HTERT RPE-1 (cell line): ENCODE results near the gene WBP1L.
"Not testable (repeated sequence)": the region's sequence is repeated elsewhere in the genome, so short reads cannot be mapped to it uniquely, and the experiment has no call there.

Source experiments
- in situ Hi-C: fragments of 300-500 bp; cut with MboI; formaldehyde crosslinking; loops from 4 replicates; pipeline ENCODE4 v1.14.3; 2020; ENCODE audit warnings: low sequenced_read_pairs

Gene WBP1L

DNA sequence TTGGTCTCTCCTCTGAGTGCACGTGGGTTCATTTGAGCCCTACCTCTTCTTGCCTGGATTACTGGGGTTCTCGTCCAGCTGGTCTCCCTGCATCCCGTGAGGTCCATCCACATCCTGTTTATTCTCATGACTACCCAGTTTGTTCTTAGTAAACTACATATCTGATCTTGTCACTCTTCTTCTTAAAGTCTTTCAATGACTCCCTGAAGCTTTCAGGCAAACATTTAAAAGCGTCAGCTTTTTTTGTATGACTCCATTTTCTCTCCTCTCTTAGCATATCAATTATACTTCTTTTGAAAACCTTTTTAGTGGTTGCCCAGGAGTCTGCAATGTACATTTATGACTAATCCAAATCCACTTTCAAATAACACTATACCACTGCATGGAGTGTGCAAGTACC lies 21.8 kb upstream of the WBP1L start:
- in situ Hi-C loops, result no loop called here

DNA sequence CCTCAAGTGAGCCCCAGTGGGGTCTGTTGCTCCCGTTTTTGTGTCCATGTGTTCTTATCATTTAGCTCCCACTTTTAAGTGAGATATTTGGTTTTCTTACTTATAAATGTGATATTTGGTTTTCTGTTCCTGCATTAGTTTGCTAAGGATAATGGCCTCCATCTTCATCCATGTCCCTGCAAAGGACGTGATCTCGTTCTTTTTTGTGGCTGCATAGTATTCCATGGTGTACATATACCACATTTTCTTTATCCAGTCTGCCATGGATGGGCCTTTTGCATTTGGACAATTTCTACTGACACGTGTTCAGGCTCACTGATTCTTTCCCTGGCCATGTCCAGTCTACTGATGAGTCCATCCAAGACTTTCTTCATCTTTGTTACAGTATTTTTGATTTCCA lies 19.8 kb upstream of the WBP1L start:
- in situ Hi-C loops, result no loop called here

DNA sequence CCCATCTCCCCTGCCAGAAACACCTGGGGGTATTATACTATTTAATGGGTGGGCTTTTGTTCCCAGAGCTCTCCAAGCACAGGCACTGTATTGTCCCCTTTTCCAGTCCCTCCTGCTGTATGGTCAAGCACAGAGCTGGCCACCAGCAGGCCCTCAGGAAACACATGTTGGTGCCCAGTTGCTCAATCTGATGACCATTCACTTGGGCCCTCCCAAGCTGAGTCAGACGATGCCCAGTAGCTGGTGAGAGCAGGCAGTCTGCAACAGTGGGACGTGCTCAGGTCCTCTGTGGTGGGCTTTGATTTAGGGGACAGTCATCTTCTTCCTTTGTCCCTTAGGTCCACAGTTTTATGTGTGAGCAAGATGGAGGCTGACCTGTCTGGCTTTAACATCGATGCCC lies 17.5 kb upstream of the WBP1L start:
- in situ Hi-C loops, result no loop called here

DNA sequence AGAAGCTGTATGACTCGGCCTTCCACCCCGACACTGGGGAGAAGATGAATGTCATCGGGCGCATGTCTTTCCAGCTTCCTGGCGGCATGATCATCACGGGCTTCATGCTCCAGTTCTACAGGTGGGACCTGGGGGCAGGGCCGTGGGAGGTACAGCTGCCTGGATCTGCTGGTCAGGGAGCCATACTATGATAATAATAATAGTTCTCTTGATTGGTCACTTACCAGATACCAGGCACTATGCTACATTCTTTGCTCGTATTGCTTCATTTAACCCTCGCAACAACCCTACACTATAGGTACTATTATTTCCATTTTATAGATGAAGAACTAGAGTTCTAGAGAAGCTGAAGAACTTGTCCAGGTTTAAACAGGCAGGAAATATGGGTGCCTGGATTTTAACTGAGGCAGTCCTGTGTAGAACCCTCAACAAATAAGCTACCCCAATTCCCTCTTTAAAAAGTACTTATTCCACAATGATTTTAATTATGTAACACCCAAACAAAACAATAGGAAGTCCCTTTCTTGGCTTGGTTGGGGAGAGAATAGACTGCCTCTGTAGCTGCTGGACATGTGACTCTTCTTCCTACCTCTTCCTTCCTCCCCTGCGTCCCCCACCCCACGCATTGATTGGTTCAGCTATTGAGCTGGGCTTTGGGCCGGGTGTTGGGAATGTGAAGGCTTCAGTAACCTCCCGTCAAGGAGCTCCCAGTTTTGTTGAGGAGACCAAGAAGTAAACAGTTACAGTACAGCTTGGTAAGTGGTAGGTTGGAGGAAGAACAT lies 16.5 kb upstream of the WBP1L start:
- in situ Hi-C loops, result no loop called here

DNA sequence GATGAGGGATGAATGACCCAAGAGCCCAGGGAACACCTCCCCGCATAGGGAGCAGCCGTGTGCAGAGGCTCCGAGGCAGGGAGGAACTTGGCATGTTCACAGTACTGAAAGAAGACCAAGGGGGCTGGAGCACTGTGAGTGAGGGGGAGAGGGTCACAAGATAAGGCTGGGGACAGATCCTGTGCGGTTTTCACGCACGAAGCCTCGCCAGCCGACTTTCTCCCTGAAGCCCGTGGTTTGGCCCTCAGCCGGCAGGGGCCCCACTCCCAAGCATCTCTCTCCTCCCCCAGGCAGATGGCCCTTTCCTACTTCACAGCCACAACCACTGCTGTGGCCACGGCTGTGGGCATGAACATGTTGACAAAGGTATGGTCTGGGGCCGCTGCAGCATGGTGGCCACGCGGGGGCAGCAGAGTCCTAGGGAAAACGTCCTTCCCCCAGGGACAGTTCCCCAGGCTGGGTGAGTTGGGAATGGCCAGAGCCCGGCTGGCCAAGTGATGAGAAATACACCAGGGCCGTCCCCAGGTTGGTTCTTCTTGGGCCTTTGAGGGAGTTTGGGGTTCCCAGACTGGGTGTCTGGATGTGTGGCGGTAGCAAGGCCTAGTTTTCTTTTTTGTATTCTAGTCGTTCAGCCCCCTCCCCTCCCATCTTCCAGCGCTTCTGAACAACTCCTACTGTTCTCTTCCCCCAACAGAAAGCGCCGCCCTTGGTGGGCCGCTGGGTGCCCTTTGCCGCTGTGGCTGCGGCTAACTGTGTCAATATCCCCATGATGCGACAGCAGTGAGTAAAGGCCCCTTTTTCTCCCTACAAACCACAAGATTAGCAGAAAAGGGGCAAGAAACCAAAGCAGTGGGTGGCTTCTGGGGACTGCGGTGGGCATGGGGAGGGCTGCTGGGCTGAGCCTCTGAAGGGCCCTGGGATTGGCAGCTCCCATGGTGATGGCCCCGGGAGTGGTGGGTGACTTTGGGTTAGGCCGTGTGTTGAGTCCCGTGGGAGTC lies 14.4 kb upstream of the WBP1L start:
- in situ Hi-C loops, result no loop called here

DNA sequence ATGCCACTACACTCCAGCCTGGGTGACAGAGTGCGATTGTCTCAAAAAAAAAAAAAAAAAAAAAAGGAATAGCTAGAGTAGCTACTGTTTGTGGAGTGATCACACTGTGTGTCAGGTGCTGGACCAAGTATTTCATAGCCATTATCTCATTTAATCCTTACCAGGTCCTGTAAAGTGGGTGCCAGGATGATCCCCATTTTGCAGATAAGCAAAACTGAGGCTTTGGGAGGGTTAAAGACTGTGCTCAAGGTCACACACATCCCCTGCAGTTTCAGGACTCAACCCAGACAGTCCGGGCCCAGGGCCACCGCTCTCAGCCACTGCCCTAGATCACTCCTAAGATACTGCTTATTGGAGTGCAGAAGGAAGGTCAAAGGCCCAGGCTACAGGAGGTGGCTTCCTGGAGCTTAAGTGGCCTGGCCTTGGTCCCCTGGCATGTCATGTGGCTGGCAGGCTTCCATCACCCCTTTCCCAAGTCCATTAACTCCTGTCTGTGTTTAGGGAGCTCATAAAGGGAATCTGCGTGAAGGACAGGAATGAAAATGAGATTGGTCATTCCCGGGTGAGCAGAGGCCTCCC lies 12.4 kb upstream of the WBP1L start:
- in situ Hi-C loops, result no loop called here

DNA sequence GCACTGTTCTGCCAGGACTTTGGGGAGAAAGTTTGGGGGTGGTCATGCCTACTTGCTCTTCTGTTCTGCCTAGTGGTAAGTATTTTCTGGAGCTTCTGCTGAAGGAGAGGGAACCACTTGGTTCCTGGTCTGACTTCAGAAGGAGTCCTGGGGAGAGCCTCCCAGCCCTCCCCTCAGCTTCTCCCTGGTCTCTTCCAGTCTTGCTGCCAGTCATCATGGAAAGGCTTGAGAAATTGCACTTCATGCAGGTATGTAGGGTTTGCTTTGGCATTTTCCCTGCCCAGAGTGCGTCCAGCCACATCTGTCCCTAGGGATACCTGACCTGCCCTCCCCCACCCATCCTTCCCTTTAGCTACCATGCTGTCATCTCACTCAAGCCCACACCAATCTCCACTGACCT lies 11.1 kb upstream of the WBP1L start:
- in situ Hi-C loops, result no loop called here

DNA sequence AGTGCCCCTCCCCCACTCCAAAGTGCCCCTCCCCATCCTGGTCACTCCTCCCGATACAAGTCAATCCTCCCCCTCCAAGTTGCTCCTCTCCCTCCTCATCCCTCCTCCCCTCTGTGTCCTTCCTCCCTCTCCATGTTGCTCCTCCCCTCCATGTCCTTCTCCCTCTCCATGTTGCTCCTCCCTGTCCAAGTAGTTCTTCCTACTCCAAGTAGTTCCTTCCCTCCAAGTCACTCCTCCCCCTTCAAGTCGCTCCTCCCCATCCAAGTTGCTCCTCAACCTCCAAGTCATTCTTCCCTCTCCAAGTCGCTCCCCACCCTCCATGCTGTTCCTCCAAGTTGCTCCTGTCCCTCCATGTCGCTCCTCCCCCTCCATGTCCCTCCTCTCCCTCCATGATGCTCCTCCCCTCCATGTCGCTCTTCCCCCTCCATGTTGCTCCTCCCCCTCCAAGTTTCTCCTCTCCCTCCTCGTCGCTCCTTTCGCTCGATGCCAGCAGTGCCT lies 8.6 kb upstream of the WBP1L start:
- in situ Hi-C loops, result no loop called here

DNA sequence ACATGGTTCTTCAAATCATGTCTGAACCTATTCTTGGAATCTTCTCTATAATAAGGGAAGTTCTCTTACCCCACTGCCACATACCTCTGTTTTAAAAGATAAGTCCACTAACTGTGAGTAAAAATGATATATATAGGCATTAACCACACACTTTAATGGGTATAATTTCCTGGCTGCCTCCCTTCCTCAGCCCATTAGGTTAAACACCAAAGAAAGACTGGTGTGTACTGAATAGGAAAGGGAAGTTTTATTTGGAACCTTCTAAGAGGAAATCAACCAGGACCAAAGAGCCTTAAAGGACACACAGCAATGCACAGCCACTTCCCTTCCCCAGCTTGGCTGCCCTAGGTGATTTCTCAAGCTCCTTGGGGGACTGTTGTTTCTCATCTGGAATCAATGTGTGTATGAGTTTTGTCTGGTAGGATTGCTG lies 5.0 kb upstream of the WBP1L start:
- in situ Hi-C loops, result no loop called here

DNA sequence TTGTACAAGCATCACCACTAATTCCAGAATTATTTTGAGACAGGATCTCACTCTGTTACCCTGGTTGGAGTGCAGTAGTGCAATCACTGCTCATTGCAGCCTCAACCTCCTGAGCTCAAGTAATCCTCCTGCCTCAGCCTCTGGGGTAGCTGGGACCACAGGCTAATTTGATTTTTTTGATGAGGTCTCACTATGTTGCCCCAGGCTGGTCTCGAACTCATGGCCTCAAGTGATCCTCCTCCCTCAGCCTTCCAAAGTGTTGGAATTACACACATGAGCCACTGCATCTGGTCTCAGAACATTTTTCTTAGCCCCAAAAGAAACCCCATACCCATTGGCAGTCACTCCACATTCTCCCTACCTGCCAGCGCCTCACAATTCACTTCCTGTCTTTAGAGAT lies 3.5 kb upstream of the WBP1L start:
- in situ Hi-C loops, result no loop called here

DNA sequence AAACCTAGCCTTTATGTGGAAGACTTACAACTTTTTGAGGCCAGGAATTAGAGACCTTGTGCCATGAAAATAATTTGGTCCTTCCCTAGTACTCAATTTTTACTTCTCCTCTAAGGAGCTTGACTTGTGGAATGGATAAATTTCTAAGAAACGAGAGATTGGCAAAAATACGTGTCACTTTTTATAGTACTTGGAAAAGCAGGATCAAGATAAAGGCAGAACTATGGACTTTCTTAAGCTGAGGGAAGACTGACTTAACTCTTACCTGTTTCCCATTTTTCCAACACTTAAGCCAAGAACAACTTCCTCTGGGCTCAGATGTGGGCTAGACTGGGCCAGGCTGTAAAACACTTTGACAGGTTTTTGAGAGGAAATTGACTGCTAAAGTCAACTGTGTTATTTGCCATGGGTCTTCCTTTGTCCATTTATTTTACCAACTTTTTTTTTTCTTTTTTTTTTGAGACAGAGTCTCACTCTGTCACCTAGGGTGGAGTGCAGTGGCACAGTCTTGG lies 2.0 kb upstream of the WBP1L start:
- in situ Hi-C loops, result no loop called here

DNA sequence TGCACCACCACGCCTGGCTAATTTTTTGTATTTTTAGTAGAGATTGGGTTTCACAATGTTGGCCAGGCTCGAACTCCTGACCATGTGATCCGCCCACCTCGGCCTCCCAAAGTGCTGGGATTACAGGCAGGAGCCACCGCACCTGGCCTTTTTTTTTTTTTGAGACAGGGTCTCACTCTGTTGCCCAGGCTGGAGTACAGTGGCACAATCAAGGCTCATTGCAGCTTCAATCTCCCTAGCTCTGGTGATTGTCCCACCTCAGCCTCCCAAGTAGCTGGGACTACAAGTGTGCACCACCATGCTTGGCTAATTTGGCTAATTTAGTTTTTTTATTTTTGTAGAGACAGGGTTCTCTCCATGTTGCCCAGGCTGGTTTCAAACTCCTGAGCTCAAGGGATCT lies 1.4 kb upstream of the WBP1L start:
- in situ Hi-C loops, result not testable (repeated sequence)

DNA sequence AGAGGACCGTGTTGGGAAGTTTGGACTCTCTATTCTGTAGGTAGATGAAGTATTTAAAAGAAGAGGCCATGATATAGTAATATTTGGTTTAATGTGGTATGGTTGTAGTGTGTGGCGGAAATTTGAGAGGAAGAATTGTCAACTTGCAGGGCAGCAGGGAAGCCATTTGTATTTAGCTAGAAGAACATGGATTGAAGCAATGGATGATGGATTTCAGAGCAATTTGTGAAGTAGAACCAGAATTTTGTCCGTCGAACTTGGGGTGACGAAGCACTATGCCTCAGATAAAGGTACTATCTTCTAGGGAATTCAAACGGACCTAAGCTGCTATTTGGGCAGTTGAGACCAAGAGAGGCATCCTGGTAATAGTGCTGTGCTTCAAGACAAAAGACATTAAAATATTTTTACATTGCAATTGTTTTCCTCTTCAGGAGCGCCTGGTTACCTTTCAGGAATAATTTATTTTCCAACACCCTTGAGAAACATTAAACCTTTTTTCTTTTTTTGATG lies 615 bp upstream of the WBP1L start:
- in situ Hi-C loops, result no loop called here

DNA sequence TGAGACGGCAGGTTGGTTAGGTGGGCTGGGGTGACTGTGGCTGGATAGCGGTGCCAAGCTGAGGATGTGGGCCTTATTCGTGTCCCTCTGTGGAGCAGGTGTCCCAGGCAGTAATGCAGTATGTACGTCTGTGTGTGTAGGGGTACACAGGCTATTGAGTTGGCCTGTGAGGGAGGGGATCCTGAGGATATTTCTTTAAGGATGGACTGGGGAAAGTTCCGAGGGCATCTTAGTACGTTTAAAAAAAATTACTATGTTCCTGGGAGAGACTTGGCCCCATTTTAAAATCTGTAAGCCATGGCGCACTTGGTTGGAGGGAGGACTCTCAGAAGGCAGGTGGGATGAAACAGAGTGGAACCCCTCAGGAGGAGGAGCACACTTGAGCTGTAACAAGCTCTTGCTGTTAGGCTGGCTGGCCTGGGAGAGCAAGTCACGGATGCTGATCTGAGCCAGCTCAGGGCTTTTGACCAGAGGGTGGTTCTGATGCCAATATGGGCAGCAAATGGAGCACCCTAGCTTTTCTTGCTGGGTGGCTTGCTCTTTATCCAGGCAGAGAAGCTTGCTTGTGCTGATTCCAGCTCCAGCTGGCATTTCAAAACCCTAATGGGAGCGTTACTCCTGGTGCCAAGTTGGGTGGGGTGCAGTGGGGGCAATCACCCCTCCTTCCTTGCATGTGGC lies 765 bp downstream of the WBP1L start:
- in situ Hi-C loops, result no loop called here

DNA sequence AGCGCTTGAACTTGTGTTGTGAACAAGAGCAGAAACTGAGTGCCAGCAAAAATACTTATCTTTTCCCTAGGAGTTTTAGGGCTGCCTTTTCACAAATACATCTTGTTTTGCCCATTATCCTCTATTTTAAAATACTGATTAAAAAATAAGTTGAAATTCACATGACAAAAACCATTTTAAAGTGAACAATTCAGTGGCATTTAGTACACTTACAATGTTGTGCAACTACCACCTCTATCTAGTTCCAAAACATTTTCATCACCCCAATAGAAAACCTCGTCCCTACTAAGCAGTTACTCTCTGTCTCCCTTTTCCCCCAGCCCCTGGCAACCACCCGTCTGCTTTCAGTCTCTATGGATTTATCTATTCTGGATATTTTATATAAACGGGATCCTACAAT lies 1.4 kb downstream of the WBP1L start:
- in situ Hi-C loops, result no loop called here

DNA sequence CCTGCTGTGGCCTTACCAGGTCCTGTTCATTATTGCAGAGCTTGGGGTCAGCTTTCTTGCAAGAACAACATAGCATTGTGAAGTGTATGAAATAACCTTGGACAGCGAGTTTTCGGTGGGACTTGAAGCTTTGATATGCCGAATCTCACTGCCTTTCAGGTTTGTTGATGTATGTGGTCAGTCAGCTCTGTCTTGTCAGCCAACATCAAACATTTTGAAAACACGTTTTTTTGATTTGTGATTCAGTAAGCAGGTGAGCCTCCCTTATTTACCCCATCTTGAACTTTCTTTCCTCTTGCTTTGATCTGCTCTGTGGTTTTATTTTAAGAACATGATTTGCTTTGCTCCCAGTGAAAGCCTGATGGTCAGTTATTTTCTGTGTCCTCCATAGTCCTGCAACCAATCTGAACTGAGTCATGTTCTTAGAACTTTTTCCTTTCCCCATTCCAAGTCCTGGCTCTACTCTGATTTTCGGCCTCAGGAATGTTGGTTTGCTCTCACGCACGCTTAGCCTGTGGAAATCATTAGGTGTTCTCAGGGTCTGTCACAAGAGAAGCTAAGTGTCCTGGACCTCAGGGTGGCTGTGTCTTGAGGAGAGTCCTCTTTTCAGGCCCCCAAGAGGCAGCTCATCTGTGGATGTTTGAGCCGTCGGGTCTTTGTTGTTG lies 8.7 kb downstream of the WBP1L start:
- in situ Hi-C loops, result no loop called here

DNA sequence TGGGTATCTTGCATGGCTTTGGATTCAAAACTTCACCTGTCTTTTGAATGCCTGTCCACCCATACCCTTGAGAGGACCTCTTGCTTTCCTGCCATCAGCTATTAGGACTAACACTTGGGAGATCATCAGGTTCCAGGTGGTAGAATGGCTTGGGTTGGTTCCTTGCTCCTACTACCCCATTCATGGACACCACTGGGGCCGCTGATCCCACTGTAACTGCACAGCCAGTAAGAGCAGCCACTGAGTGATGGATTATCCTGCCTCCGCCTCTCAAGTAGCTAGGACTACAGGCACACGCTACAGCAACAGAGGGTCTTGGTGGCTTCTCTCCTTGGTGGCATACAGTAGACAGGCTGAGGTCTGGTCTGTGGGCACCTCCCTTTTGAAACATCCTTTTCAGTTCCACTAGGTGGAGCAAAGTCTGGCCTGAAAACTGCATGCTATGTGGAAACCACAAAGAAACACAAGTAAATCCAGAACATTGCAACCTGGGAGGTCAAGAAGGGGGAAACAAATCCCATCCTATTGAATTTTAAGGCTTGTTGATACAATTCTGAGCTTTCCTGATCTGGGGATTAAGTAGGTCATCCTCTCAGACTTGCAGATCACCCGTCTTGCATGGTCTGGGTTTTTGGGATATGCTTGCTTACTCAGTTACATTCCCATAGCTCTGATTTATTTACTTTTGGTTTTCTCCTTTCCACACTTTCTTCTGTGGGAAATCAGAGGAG lies 9.4 kb downstream of the WBP1L start:
- in situ Hi-C loops, result no loop called here

DNA sequence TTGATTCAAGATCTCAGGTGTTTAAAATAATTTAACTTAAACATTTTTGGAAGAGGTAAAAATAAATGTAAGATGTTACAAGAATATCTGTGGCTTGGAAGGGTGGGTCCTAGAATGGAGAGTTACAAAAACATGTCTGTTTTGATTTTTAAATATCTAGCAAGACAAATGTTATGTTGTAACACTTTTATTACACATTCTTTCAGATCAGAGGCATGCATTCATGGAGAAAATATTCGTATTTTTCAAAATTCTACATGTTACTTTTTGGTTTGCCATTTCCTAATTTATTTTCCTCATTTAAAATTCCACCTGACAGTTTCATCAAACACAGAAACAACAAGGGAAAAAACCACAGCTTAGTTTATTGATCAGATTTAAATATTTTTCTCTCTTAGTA lies 10.0 kb downstream of the WBP1L start:
- in situ Hi-C loops, result no loop called here

DNA sequence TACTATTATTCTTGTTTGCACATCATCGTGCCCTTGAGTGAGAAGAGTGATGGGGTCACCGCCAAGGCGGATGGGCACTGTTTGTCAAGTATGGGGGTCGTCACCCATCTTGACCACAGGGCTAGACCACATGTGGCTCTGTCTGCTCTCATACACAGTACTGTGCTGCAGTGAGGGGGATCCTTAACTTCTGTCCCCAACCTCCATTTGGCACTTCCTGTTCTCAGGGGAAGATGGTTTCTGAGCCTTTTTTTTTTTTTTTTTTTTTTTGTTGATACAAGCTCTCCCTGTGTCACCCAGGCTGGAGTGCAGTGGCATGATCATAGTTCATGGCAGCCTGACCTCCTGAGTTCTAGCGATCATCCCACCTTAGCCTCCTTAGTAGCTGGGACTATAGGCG lies 13.6 kb downstream of the WBP1L start:
- in situ Hi-C loops, result no loop called here
